ENCODE results near the gene ROR2.

ROR2 gene

DNA sequence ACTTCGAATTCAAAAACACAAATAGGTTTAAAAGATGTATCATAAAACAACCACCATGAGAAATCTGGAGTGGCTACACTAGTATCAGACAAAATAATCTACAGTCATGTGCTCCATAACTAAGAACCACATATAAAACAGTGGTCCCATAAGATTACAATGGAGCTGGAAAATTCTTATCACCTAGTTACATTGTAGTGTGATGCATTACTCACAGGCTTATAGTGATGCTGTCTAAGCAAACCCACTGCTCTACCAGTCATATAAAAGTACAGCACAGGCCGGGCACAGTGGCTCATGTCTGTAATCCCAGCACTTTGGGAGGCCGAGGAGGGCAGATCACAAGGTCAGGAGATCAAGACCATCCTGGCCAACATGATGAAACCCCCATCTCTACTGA is 160.1 kb downstream of the ROR2 start:
- DNase-seq = no peak

DNA sequence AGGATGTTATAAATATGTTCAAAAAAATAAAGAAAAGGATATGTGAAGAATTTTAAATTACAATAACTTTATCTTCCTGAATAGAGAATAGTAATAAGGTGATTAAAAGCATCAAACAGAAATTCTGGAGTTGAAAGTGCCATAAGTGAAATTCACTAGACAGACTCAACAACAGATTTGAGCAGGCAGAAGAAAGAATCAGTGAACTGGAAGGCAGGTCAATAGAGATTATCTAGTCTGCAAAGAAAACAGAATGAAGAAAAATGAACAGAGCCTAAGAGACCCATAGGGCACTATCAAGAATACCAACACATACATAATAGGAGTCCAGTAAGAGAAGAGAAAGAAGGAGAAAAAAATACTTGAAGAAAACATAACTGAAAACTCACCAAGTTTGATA is 162.1 kb downstream of the ROR2 start:
- no peak for DNase-seq

DNA sequence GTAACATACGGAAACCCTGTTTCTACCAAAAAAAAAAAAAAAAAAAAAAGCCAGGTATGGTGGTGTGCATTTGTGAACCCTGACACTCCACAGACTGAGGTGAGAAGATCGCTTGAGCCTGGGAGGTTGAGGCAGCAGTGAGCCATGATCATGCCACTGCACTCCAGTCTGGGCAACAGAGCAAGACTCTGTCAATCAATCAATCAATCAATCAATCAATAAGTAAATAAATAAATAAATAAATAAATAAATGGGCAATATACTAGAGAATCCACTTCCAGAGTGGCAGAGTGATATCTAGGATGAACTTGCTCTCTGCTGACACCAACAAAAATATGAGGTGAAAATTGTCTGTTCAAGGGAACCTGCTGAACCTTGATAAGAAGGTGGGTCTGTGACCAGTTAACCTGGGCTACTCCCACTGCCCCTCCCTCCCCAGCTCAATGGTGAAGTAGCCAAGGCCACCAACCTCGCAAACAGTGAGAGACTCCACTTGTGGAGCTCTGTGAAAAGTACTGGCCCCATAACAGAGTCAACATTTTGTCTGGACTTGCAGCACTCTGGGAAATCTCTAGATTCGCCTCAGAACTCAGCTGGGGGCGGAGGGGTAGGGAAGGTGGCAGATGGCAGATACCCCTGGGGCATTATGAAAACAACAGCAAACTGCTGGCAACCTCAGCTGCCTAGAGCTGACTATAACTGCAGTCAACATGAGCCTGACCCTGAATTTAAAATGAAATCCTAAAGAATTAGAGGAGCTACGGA is 163.7 kb downstream of the ROR2 start:
- no peak for DNase-seq

DNA sequence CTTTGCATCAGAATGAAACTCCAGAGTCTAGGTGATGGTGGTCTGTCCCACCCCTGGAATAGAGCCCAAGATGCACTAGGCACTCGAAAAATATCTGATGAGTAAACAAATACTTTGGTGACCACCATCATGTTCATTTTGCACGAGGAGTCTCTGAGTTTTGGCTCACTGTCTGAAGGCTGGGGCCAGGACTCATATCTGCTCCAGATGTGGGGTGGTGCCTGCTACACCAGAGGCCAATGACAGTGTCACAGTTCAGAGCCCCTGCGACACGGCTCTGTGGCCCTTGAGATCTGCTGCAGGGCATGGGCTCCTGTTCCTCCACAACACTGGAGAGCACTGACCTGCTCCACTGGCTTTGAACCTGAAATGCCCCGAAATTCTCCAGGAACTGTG is 164.6 kb downstream of the ROR2 start:
- DNase-seq = no peak

DNA sequence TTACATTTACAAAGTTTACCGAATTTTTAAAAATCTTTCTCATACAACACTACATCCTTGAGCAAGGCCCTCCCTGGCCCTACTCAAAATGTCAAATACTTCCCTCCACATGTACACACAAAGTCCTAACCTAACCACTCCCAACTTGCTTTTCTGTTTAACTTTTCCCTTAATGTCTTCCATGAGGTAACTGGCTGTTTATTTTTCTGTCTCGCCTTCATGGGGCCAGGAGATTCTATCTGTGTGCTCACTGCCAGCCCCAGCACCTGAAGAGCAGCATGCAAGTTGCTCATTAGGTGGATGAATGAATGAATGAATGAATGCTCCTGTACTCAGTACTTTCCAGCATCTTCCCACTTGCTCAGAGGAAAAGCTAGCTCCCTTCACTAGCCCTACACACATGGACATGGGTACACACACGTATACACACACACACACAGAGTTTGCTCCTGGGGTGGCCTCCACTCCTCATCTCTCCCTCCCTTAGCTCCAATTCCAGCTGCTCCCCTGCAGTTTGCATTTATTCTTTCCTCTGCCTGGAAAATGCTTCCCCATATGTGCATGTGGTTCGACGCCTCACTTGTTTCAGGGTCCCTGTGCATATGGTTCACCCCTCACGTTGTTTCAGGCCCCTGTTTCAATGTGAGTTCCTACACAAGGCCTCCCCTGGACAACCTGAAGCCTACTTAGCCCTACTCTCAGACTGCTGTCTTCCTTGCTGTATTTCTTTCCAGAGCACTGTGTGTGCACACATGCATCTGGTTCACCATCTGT is 165.2 kb downstream of the ROR2 start:
- DNase-seq = no peak

DNA sequence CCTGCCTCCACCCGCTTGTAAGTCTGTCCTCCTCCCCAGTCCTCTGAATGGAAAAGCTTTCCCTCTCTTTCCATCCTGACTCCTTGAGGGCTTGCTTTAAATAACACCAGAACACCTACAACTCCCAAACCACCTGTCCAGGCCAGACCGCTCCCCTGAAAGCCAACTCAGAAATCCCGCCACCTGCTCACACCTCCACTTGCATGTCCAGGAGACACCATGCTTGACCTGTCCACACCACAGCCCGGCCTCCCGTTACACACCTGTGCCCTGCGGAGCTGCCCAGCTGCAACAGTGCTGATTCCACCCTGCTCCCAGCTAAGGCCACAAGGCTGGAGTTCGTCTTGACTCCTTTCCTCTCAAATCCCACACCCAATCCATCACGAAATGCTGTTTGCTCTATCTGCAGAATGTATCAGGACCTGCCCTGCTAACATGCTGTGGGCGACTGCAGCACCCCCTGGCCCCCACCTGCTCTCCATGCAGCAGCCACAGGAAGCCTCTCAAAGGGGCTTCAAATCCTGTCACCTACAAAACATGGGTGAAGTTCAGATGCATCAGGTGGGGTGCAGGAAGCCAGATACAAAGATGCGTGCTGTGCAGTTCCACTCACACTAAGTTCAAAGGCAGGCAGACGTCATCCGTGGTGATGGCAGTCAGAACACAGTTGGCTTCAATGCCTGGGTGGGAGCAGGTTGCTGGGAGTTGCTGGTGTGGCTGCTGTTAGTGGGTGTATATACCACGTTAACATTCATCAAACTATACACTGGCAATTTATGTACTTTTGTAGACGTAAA is 166.0 kb downstream of the ROR2 start:
- no peak for DNase-seq

DNA sequence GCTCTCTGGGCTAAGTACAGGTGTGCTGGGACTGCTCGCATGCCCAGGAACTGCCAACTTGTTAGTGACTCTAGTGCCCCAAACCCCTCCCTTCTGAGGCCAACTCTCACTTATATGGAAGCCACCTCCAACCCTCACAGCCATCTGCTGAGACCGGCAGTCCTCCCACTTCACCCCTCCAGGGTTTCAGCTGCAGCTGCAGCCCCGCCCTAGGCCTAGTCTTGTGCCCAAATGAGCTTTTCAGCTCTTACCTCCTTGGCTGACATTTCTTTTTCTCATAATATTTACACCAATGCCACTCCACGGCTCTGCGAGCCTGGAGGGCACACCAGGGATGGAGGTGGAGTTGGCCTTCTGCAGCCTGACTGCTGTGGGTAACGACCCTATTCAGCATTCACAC is 166.6 kb downstream of the ROR2 start:
- no peak for DNase-seq

DNA sequence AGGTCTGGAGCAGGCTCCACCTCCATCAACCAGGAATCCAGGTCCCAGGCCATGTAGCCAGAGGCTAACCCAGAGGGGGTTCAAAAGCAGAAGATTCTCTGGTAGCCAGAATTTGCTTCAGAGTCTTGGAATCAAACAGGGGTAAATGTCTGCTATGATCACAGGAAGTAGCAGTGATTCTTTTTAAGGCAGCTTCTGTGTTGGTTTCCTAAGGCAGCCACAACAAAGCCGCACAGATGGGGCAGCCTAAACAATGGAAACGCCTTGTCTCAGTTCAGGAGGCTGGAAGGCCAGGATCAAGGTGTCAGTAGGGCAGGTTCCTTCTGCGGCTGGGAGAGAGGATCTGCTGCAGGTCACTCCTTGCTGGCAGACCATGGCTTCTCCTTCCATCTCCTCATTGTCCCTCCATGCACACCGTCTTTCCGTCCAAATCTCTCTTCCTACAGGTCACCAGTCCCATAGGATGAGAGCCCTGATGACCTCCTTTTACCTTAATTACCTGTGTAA is 167.3 kb downstream of the ROR2 start:
- no peak for DNase-seq

DNA sequence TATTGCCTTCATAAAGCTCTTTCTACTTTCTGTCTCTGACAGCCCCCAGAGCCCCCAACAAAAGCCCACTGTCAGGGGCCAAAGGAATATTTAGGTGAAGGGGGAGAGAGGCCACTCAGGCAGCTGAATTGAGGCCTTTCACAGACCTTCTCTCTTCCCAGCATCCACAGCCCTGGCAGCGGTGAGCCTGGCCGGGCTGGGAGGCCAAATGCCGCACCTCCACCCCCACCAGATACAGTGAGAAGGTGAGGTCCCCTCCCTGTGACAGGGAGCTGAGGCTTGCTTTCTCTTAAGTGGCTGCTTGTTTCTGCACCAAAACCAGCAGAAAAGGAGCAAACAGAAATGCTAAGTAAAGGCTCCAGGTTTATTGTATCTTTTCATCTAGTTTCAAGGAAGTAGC is 168.1 kb downstream of the ROR2 start:
- DNase-seq = no peak

DNA sequence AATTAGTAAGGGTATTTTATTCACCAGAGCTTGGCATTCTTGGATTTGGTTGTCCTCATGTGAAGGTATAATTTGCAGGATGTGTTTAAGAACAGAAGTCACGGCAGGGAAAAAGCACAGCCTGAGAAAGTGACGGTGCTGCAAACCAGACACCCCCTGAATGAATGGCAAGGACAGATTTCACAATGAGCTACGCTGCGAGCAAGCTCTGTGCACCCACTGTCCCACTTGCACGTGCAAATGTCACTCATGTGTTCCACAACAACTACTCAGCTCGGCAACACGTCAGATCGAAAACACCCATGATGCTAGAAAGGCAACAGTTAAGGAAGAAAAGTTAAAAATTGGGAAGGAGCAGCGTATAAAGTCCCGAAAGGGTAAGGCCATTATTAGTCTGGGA is 168.9 kb downstream of the ROR2 start:
- DNase-seq = no peak

DNA sequence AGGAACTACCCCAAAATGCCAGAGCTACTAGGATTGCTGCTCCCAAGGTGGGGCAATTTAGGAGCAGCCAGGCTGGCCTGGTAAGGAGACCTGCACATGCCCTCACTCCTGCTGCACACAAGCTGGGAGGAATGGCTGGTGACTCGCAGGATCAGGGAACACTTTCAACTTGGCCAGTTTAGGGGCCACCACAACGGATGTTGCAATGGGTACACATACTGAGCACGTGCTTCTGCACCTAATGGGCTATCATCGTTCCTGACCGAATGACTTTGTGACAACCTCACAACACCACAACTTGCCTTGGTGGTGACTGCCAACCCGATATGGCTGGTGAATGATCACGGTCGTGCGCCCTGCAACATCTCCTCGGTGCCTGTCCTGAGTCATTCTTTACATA is 172.0 kb downstream of the ROR2 start:
- no peak for DNase-seq

DNA sequence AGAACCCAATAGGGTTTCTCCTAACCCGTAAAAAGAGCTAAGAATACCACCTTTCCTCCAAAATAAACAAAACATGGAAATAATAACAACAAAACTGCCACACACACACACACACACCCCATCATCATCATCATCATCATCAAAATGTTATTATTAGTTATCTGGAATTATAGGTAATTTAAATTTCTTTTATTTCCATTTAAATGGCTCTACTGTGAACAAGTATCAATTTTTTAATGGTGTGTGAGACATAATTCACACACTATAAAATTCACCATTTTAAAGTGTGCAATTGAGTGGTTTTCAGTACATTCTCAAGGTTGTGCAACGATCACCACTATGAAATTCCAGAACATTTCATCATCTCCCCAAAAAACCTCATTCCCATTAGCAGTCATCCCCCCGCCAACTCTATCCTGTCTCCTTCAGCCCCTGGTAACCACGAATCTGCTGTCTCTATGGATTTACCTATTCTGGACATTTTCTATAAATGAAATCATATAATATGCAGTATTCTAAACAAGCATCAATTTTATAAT is 172.7 kb downstream of the ROR2 start:
- no peak for DNase-seq

DNA sequence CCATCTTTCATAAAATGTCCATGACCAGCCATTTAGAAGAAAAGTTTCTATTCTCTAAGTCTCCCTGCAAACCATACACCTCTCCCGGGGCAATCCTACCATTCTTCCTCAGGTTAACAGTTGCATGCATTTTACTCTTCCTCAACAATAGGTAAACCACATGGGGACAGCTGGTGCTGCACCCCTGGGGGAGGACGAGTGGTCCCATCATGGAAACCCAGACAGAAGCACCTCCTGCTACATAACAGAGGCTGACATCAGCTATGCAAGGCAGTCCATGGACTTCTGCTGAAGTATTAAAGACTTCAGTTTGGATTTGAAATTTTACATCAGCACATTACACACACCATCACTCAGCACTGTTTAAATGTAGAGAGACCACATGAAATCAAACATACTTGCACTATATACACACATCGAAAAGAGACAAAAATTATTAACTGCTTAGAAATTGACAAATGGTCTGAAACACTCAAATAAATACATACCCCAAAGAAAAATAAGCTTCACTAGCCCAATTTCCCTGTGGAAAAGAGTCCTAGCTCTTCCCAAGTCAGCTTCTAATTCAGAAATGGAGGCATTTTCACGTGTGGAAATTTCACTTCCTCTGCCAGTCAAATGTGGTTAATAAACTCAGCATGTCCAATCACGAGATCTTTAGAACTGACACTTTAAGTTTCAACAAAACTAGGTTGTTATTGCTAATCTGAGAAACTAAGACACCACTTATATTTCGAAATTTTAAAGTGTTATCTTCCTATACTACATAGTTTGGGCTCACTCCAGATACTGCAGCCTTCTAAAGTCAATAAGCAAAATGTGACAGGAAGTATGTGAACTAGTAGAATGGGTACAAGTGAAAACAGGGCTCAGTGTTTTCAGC is 173.4 kb downstream of the ROR2 start:
- DNase-seq = no peak

DNA sequence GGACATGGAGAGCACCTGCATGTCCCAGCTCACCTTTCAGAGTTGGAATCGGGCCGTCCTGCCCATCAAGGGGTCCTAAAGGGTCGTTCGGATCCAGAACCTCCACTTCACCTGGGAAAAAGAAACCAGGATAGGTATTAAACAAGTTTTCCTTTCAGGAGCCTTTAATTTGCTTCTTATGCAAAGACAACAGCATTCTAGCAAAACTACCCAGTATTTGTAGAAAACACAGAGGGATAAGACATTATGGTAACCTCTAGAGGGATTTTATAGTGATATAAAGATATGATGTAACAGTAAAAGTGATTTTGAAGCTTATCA is 174.4 kb downstream of the ROR2 start:
- DNase-seq = no peak

DNA sequence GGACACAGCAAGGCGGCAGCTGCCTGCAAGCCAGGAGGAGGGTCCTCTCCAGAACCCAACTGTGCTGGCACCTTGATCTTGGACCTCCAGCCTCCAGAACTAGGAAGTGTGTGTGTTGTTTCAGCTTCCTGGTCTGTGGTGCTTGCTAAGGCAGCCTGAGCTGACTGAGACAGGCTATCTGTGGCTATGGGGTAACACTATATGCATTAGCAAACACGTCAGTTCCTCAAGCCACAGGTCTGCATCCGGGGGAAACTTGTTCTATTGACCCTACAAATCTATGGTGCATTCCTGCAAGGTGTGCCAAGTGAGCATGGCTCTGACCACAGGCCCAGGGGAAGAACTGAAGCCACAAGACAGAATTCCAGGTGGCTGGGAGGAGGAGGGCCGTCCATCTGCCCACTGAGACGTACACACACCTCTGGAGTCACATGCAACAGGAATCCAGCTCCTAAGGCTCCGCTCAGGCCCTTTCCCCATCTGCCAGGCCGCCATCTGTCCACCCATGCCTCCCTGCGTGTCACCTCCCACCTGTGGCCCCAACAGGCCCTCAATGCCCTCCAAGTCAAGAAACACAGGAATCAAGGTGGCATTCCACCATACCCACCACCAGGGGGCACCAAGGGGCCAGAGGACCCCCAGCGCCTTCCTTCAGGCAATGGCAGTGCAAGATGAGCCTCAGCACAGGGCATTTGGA is 174.9 kb downstream of the ROR2 start:
- peak; percentile 23 for DNase-seq

DNA sequence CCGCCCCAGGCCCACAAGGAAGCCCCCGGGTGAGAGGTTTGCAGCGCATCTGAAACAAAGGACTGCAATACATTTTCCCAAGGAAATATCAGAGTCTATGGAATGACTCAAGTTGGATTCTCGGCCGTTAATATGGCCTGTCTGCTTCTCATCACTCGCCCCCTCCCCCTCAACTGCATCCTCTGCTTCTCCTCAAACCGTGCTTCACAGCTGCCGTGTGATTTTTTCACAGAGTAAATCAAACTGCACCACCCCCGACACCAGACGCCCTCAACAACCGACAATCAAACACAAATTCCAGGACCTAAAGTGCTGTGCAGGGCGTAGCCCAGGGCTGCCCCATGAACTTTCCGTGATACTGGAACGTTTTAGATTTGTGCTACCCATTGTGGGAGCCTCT is 176.9 kb downstream of the ROR2 start:
- no peak for DNase-seq

DNA sequence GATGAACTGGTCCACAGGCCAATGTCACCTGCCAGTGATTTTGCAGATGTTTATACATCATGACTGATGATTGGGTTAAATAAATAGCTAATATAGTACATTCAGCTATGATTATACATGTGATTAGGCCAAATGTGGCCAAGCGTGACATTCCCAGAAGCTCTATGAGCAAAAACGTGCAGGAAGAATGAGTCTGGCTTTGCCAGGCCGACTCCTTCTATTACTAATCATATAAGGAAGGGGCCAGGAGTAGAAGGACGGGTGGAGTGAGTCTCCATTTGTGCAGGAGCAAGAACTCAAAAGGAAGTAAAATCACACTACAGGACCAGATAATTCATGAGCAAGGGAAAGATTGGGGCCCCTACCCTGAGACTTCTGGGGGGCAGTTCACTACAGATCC is 178.2 kb downstream of the ROR2 start:
- no peak for DNase-seq

DNA sequence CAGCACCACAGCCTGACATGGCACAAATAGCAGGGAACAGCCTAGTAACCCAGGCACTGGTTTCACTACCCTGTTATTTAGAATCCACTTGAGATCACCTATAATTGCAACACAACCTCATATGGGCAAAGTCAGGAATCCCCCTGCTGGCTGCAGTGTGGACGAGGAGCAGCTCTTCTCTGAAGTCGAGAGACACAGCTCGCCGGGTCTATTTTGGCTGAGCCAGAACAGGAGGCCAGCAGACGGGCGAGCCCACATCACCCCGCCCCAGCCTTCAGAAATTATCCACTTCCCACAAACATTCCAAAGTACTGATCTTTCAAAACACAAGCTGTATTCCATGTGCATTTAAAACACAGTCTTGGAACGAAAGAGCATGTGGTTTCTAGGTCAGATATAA is 179.0 kb downstream of the ROR2 start:
- DNase-seq = no peak

DNA sequence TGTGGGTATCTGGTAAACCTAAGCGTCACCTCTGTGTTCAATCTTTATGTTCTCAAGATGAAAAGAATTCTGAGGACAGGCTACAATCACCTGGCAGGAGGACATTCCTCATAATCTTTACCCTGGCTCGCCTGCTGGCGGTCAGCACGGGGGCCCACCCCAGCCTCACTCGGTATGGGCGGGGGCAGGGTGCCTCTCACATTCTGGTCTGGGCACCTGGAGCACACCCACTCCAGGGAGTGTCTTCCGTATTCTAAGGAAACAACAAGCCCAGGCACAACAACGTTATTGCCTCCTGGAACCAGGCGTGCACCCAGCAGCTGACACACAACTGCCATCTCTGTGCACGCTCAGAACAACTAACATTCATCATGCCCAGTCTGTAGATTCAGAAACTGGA is 179.8 kb downstream of the ROR2 start:
- no peak for DNase-seq

DNA sequence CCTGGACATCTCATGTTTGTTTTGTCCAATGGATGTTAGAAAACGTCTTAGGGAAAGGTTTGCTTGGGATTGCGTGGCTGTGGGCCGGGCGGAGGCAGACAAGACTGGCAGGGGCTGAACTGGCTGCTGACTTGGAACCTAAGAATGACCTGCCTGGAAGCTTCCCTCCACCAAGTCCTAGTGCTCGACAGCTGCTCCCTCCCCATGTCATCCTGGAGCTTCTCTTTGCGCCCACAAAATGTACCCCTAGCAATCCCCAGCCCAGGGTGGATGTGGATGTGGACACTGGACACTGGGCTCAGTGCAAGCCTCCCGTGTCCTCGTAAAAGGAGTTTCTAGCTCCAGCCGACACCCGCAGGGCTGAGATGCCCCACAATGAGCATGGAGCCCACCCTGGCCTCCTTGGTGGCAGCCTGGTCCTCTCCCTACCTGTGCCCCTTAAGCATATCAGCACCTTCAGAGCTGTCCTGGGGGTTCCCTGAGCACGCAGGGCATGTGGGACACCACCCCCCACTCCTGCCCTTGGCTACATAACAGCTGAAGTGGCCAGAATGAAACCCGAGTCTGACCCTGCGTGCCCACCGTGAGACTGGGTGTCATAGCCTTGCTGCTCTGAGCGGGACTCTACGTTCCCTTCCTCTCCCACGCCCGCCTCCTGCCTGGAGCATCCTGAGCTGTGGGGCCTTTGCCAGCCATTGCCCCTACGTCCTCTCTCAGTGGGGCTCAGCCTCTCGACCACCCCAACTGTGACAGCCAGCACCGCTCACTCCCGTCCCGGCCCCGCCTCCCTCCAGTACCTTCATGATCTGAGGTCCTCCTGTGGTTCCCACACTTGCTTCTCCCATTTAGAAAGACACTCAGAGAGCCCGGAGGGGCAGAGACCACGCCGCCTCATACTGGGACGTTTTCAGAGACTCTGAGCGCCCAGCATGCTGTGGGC is 180.8 kb downstream of the ROR2 start:
- no peak for DNase-seq

DNA sequence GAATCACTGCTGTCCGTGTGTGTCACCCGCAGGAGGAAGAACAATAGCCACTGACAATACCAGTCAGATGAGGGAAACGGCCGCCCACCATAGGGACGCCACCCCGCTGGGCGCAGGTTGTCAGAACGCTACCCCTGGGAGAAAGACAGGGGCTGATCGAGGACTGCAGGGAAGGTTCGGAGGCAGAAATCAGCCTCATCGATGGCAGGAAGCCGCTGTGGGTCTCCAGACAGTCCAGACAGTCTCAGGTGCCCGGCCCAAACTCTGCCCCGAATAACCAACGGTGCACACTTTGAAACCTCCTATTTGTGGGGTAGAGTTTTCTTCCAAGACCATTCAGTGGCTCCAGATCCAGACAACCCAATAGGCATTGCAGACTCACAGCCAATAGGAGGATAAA is 181.5 kb downstream of the ROR2 start:
- no peak for DNase-seq
